SW480 (cell line): ENCODE data around the gene RAB27B.

Experiments used
- DNase-seq: peaks from one replicate; pipeline ENCODE4 v3.0.0-alpha.2; 2016; ENCODE audit warnings: low spot score

The RAB27B gene

GRCh38 chr18:54871231-54871630 lies 43.0 kb downstream of the RAB27B start:
- DNase-seq = no peak

GRCh38 chr18:54872681-54873080 lies 44.4 kb downstream of the RAB27B start:
- DNase-seq = no peak

- DNase-seq = no peak
Observed at GRCh38 chr18:54873884-54874255, 45.6 kb downstream of the RAB27B start.

GRCh38 chr18:54875063-54875462 lies 46.8 kb downstream of the RAB27B start:
- DNase-seq = no peak

- no peak for DNase-seq
Observed at GRCh38 chr18:54877076-54877475, 48.8 kb downstream of the RAB27B start.

- DNase-seq = no peak
Observed at GRCh38 chr18:54878159-54878622, 49.9 kb downstream of the RAB27B start.

- DNase-seq = no peak
Observed at GRCh38 chr18:54878659-54879358, 50.5 kb downstream of the RAB27B start.

- no peak for DNase-seq
Observed at GRCh38 chr18:54879691-54880090, 51.4 kb downstream of the RAB27B start.

GRCh38 chr18:54880395-54881105 lies 52.3 kb downstream of the RAB27B start:
- peak; percentile 3 for DNase-seq

GRCh38 chr18:54881229-54881768 lies 53.0 kb downstream of the RAB27B start:
- no peak for DNase-seq

GRCh38 chr18:54882318-54882717 lies 54.0 kb downstream of the RAB27B start:
- no peak for DNase-seq

GRCh38 chr18:54883816-54884604 lies 55.7 kb downstream of the RAB27B start:
- DNase-seq = no peak

GRCh38 chr18:54888378-54888777 lies 60.1 kb downstream of the RAB27B start:
- DNase-seq = no peak

GRCh38 chr18:54888933-54889332 lies 60.7 kb downstream of the RAB27B start:
- no peak for DNase-seq

GRCh38 chr18:54899500-54899899 lies 71.2 kb downstream of the RAB27B start:
- DNase-seq = no peak

GRCh38 chr18:54900290-54900689 lies 72.0 kb downstream of the RAB27B start:
- no peak for DNase-seq

GRCh38 chr18:54904581-54904980 lies 76.3 kb downstream of the RAB27B start:
- no peak for DNase-seq

- no peak for DNase-seq
Observed at GRCh38 chr18:54905629-54906028, 77.4 kb downstream of the RAB27B start.

- DNase-seq = no peak
Observed at GRCh38 chr18:54906331-54907185, 78.3 kb downstream of the RAB27B start.

GRCh38 chr18:54909538-54909937 lies 81.3 kb downstream of the RAB27B start:
- DNase-seq = no peak

- no peak for DNase-seq
Observed at GRCh38 chr18:54910161-54910919, 82.1 kb downstream of the RAB27B start.
